ENCODE measurements around the gene FKTN.
A peak's percentile ranks its signal among the peaks of the same experiment; 100 is the strongest.
"Not testable (repeated sequence)": the region's sequence is repeated elsewhere in the genome, so short reads cannot be mapped to it uniquely, and the experiment has no call there.

Gene FKTN

DNA sequence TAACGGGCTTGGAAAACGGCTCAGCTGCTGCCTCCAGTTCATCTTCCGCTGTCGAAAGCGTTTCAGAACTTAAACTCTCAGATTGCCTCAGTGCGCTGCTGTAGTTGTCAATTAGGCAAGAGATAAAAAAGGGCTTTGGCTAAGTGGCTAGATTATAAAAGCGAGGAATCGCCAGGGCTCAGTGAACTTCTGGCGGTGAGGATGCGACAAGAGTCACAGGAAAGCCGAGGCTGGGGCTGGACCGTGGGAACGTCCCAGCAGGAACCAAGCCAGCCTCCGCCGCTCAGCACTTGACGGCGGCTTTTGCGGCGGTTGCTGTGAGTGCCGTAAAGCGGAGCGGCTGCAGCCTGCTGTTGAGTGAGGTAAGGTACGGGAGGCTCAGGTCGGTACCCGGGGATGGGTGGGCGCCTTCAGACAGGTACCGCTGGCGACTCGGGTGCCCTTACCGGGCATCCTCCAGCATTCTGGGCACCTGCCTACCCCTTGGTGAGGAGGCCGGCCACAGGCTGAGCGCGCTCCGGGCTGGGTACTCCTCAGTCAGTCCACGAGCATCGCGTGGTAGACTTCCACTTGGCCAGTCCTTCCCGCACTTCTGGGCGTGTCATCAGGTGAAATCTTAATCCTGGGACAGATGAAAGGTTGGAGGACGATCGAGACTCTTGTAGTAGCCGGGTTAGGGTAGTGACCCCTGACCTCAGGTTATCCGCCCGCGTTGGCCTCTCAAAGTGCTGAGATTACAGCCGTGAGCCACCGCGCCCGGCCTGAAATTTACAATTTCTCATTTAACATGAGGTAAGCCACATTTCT, at the start of gene FKTN:
FKTN (plus strand) TSS at position 328 of the 807 bp plus-strand sequence. CDS start 16,902 bp downstream, outside the sequence.
- Histone ChIP-seq H3K27me3 (ENCODE audit: insufficient read depth, low read depth, severe bottlenecking) (no peaks in the 10 kb centered on the region), H3K4me3 (ENCODE audit: low read depth, low read length) (peak within 1 kb of the TSS; percentile 96), H3K27ac (peak within 1 kb of the TSS; percentile 25), H3K36me3 (0 out of 2 replicates have a peak, but pooled peaks cover 2% of the 10 kb centered on the region), H3K9me3 (ENCODE audit: severe bottlenecking) (peaks cover 6% of the 10 kb centered on the region)
- DNase-seq: peak; percentile 95
- TF ChIP-seq, protein P1, sequence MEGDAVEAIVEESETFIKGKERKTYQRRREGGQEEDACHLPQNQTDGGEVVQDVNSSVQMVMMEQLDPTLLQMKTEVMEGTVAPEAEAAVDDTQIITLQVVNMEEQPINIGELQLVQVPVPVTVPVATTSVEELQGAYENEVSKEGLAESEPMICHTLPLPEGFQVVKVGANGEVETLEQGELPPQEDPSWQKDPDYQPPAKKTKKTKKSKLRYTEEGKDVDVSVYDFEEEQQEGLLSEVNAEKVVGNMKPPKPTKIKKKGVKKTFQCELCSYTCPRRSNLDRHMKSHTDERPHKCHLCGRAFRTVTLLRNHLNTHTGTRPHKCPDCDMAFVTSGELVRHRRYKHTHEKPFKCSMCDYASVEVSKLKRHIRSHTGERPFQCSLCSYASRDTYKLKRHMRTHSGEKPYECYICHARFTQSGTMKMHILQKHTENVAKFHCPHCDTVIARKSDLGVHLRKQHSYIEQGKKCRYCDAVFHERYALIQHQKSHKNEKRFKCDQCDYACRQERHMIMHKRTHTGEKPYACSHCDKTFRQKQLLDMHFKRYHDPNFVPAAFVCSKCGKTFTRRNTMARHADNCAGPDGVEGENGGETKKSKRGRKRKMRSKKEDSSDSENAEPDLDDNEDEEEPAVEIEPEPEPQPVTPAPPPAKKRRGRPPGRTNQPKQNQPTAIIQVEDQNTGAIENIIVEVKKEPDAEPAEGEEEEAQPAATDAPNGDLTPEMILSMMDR (IDR thresholded peaks at IDR 0.05; ENCODE audit: low read depth, low read length): no peak

DNA sequence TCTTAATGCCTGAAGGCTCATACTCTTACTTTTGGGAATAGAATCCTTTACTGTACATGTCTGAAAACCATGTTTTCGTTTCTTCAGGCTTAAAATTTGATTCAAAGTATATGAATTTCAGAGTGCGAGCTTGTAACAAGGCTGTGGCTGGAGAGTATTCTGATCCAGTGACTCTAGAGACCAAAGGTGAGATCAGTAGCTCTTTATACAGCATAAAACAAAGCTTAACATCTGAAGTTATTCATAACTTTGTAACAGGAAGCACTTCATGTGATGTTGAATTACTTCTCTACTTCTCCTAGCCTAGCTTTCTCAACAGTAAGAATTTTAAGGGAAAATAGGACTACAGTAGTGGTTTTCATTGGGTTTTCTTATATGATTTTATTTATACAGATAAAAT, 49.4 kb upstream of the FKTN start:
- no peak for DNase-seq
- TF ChIP-seq, protein P1 (IDR thresholded peaks at IDR 0.05; ENCODE audit: low read depth, low read length): no peak
- Histone ChIP-seq H3K9me3 (ENCODE audit: severe bottlenecking) (no peaks in the 10 kb centered on the region), H3K36me3 (peaks cover 70% of the 10 kb centered on the region), H3K27me3 (ENCODE audit: insufficient read depth, low read depth, severe bottlenecking) (no peaks in the 10 kb centered on the region), H3K27ac (no peak overlapping the region), H3K4me3 (ENCODE audit: low read depth, low read length) (no peak overlapping the region)

DNA sequence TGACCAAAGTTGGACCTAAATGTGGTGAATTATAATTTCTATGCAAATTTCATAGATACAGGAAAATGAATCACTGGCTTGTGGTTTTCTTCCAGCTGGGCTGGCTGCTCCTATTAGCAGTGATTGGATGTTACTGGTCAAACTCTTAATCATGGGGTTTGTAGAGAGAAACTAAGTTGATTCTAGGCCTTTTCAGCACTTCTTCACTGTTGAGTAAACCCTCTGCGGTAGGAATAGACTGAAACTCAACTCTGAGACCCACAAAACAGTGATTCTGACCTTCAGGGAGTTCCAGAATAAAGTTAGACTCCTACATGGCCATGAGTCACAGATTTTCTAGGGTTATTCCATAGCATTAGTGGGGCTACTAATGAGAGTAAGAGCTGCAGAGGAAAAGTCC, 47.9 kb upstream of the FKTN start:
- DNase-seq: no peak
- Histone ChIP-seq H3K27ac (no peak overlapping the region), H3K4me3 (ENCODE audit: low read depth, low read length) (no peak overlapping the region), H3K27me3 (ENCODE audit: insufficient read depth, low read depth, severe bottlenecking) (no peaks in the 10 kb centered on the region), H3K36me3 (peaks cover 80% of the 10 kb centered on the region), H3K9me3 (ENCODE audit: severe bottlenecking) (no peaks in the 10 kb centered on the region)
- TF ChIP-seq, protein P1 (IDR thresholded peaks at IDR 0.05; ENCODE audit: low read depth, low read length): no peak

DNA sequence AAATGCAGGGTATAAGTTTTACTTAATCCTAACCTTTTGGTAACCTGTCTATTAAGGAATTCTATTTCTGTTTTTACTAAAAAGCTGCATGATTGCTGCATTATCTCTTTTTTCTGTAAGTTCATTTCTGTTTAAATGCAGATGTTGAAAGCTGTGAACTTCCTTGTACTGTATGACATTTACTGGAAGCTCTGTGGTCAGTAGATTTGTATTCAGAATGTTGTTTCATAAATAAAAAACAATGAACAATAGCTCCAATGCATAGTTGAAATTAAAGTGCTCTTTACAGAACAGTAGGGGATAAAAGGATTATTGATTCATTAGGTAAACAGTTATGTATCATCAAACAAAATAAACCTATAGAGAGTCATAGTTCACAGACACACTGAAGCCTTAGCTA, 46.5 kb upstream of the FKTN start:
- H3K4me3 ChIP-seq (ENCODE audit: low read depth, low read length): no peak overlapping the region
- TF ChIP-seq, protein P1 (IDR thresholded peaks at IDR 0.05; ENCODE audit: low read depth, low read length): no peak
- peaks cover 5% of the 10 kb centered on the region for H3K9me3 ChIP-seq (ENCODE audit: severe bottlenecking)

DNA sequence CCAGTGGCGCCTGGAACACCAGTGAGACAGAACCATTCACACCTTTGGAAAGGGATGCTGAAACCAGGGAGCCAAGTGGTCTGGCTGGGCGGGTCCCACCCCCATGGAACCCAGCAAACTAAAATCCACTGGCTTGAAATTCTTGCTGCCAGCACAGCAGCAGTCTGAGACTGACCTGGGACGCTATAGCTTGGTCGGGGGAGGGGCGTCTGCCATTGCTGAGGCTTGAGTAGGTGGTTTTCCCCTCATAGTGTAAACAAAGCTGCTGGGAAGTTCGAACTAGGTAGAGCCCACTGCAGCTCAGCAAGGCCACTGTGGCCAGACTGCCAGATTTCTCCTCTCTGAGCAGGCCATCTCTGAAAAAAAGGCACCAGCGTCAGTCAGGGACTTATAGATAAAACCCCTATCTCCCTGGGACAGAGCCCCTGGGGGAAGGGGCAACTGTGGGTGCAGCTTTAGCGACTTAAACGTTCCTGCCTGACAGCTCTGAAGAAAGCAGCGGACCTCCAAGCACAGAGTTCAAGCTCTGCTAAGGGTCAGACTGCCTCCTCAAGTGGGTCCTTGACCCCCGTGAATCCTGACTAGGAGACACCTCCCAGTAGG, 42.0 kb upstream of the FKTN start:
- Histone ChIP-seq H3K4me3 (ENCODE audit: low read depth, low read length) (no peak overlapping the region), H3K36me3 (peaks cover 68% of the 10 kb centered on the region), H3K27me3 (ENCODE audit: insufficient read depth, low read depth, severe bottlenecking) (no peaks in the 10 kb centered on the region), H3K9me3 (ENCODE audit: severe bottlenecking) (peaks cover 15% of the 10 kb centered on the region), H3K27ac (no peak overlapping the region)
- DNase-seq: no peak
- TF ChIP-seq, protein P1 (IDR thresholded peaks at IDR 0.05; ENCODE audit: low read depth, low read length): no peak

More for the DNA sequence above, 46.5 kb upstream of the FKTN start:
- no peak overlapping the region for H3K27ac ChIP-seq
- DNase-seq: no peak
- no peaks in the 10 kb centered on the region for H3K27me3 ChIP-seq (ENCODE audit: insufficient read depth, low read depth, severe bottlenecking)
- H3K36me3 ChIP-seq: peaks cover 87% of the 10 kb centered on the region

DNA sequence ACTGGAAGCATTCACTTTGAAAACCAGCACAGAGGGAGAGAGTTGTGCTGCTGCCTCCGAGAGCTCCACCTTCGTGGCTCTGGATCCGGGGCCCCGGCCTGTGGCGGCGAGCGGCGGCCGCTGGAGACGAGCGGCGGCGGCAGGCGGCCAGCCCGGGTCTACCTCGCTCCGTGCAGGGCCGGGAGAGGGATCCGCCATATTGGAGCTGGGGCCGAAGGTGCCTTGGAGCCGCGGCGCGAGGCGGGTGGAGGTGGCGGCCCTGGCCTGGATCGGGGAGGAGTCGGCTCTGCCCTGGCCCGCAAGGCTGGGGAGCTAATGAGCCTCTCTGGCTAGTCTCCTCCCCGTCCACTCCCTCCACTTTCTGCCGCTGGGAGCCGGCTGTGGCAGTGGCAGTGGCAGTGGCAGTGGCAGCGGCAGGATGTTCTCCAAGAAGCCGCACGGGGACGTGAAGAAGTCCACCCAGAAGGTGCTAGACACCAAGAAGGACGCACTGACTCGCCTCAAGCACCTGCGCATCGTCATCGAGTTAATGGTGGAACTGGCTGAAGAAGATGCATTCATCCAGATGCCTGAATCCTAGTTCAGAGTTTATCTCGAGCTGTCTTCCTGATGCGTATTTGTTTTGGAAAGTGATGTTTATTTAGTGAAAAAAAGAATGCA, 38.1 kb upstream of the FKTN start:
- H3K36me3 ChIP-seq: peaks cover 57% of the 10 kb centered on the region
- H3K27me3 ChIP-seq (ENCODE audit: insufficient read depth, low read depth, severe bottlenecking); H3K27ac ChIP-seq: not testable (repeated sequence)
- peak overlapping the region; percentile 21 for H3K4me3 ChIP-seq (ENCODE audit: low read depth, low read length)
- H3K9me3 ChIP-seq (ENCODE audit: severe bottlenecking): peaks cover 21% of the 10 kb centered on the region
- peak; percentile 31 for DNase-seq

DNA sequence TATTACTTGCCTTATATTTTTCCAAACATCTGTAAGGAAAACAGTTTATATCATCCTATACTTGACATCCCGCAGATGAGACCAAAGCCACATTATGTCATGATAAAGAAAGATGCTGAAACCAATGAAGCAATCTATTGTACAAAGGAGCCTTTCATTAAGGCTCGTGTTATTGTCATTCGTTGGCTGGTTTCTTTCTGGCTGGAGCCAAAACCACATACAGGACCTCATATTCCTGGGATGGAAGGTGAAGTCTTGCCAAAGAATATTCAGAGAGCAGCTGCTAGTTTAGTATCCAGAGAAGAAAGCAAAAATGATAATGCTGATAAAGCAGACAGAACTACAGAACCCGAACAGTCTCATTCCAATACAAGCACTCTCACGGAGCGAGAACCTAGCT, 36.9 kb upstream of the FKTN start:
- not testable (repeated sequence) for H3K4me3 ChIP-seq (ENCODE audit: low read depth, low read length); H3K27ac ChIP-seq; H3K27me3 ChIP-seq (ENCODE audit: insufficient read depth, low read depth, severe bottlenecking); DNase-seq
- Histone ChIP-seq H3K36me3 (peaks cover 55% of the 10 kb centered on the region), H3K9me3 (ENCODE audit: severe bottlenecking) (peaks cover 19% of the 10 kb centered on the region)

DNA sequence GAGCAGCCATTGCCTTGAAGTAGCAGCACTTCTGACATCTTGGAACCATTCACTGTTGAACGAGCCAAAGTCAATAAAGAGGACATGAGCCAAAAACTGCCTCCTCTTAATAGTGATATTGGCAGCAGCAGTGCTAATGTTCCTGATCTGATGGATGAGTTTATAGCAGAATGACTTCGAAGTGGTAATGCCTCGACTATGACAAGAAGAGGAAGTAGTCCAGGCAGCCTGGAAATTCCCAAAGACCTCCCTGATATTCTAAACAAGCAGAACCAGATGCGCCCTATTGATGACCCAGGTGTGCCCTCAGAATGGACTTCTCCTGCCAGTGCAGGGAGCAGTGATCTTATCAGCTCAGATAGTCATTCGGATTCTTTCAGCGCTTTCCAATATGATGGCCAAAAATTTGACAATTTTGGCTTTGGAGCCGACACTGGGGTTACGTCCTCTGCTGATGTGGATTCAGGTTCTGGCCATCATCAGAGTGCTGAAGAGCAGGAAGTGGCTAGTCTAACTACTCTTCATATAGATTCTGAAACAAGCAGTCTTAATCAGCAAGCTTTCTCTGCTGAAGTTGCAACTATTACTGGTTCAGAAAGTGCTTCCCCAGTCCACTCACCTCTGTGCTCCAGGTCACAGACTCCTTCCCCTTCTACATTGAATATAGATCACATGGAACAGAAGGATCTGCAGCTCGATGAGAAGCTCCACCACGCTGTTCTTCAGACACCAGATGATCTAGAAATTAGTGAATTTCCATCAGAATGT, 35.1 kb upstream of the FKTN start:
- DNase-seq; H3K4me3 ChIP-seq (ENCODE audit: low read depth, low read length); H3K27ac ChIP-seq; H3K27me3 ChIP-seq (ENCODE audit: insufficient read depth, low read depth, severe bottlenecking): not testable (repeated sequence)
- Histone ChIP-seq H3K36me3 (peaks cover 48% of the 10 kb centered on the region), H3K9me3 (ENCODE audit: severe bottlenecking) (peaks cover 15% of the 10 kb centered on the region)
